ENCODE results near the gene ANKRD24.

Gene ANKRD24

GRCh38 chr19:4174895-4175668 lies 7.4 kb upstream of the ANKRD24 start:
- TF ChIP-seq EZH2phosphoT487 (IDR thresholded peaks at IDR 0.05; ENCODE audit: borderline replicate concordance, low read length): no peak
- TF ChIP-seq, protein P1, sequence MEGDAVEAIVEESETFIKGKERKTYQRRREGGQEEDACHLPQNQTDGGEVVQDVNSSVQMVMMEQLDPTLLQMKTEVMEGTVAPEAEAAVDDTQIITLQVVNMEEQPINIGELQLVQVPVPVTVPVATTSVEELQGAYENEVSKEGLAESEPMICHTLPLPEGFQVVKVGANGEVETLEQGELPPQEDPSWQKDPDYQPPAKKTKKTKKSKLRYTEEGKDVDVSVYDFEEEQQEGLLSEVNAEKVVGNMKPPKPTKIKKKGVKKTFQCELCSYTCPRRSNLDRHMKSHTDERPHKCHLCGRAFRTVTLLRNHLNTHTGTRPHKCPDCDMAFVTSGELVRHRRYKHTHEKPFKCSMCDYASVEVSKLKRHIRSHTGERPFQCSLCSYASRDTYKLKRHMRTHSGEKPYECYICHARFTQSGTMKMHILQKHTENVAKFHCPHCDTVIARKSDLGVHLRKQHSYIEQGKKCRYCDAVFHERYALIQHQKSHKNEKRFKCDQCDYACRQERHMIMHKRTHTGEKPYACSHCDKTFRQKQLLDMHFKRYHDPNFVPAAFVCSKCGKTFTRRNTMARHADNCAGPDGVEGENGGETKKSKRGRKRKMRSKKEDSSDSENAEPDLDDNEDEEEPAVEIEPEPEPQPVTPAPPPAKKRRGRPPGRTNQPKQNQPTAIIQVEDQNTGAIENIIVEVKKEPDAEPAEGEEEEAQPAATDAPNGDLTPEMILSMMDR (IDR thresholded peaks at IDR 0.05; ENCODE audit: low read depth, low read length, poor library complexity, severe bottlenecking): no peak
- Histone ChIP-seq H3K27ac (ENCODE audit: low read depth, low read length) (no peak overlapping the region), H3F3A (ENCODE audit: control insufficient read depth, insufficient read depth) (no peaks in the 10 kb centered on the region), H3K36me3 (ENCODE audit: control insufficient read depth, low read length) (peaks cover 8% of the 10 kb centered on the region; the same call in 1 of the 2 replicates), H3K4me1 (ENCODE audit: control insufficient read depth, low read length) (no peaks in the 10 kb centered on the region), H3K27me3 (ENCODE audit: control insufficient read depth, low read length) (no peaks in the 10 kb centered on the region; the same call in 1 of the 2 replicates), H4K20me1 (ENCODE audit: control insufficient read depth, insufficient read depth, low read depth, low read length) (no peaks in the 10 kb centered on the region; the same call in 1 of the 2 replicates), H3K9me2 (replicated peaks; ENCODE audit: control insufficient read depth, low read length) (no peaks in the 10 kb centered on the region), H3K9me3 (ENCODE audit: control insufficient read depth, insufficient read depth, low read length) (no peaks in the 10 kb centered on the region), H3K79me2 (ENCODE audit: control insufficient read depth, low read length) (no peaks in the 10 kb centered on the region), H3K4me2 (ENCODE audit: low read length) (no peak overlapping the region), H3K4me3 (ENCODE audit: low read length) (no peak overlapping the region)

DNA sequence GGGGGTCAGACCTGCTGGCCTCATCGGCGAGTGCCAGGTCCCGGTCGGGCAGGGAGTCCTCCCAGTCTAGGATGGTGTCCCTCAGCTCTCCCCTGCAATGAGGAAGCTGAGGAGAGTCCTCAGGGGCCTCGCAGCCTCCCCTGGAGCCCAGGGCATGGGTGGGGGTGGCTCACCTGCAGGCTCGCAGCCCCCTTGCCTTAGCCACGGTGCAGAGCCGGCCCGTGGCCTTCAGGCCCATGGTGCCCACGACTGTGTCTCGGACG lies 6.9 kb upstream of the ANKRD24 start:
- peaks cover 4% of the 10 kb centered on the region; the same call in 1 of the 2 replicates for H4K20me1 ChIP-seq (ENCODE audit: control insufficient read depth, insufficient read depth, low read depth, low read length)
- no peaks in the 10 kb centered on the region for H3F3A ChIP-seq (ENCODE audit: control insufficient read depth, insufficient read depth)
- H3K36me3 ChIP-seq (ENCODE audit: control insufficient read depth, low read length): peaks cover 12% of the 10 kb centered on the region
- H3K9me2 ChIP-seq (replicated peaks; ENCODE audit: control insufficient read depth, low read length): no peaks in the 10 kb centered on the region
- peaks cover 4% of the 10 kb centered on the region for H3K4me1 ChIP-seq (ENCODE audit: control insufficient read depth, low read length)
- no peak overlapping the region for H3K27ac ChIP-seq (ENCODE audit: low read depth, low read length)
- no peaks in the 10 kb centered on the region for H3K9me3 ChIP-seq (ENCODE audit: control insufficient read depth, insufficient read depth, low read length)
- H3K79me2 ChIP-seq (ENCODE audit: control insufficient read depth, low read length): peaks cover 2% of the 10 kb centered on the region
- TF ChIP-seq, protein P1 (IDR thresholded peaks at IDR 0.05; ENCODE audit: low read depth, low read length, poor library complexity, severe bottlenecking): no peak
- no peak for TF ChIP-seq EZH2phosphoT487 (IDR thresholded peaks at IDR 0.05; ENCODE audit: borderline replicate concordance, low read length)
- H3K27me3 ChIP-seq (ENCODE audit: control insufficient read depth, low read length): no peaks in the 10 kb centered on the region; the same call in 1 of the 2 replicates
- no peak overlapping the region for H3K4me2 ChIP-seq (ENCODE audit: low read length)
- H3K4me3 ChIP-seq (ENCODE audit: low read length): no peak overlapping the region

GRCh38 chr19:4177146-4177545 lies 5.3 kb upstream of the ANKRD24 start:
- Histone ChIP-seq H3K27ac (ENCODE audit: low read depth, low read length) (no peak overlapping the region), H3K9me2 (replicated peaks; ENCODE audit: control insufficient read depth, low read length) (no peaks in the 10 kb centered on the region), H3K4me2 (ENCODE audit: low read length) (no peak overlapping the region), H4K20me1 (ENCODE audit: control insufficient read depth, insufficient read depth, low read depth, low read length) (peaks cover 4% of the 10 kb centered on the region; the same call in 1 of the 2 replicates), H3K4me3 (ENCODE audit: low read length) (no peak overlapping the region), H3K36me3 (ENCODE audit: control insufficient read depth, low read length) (peaks cover 18% of the 10 kb centered on the region), H3K27me3 (ENCODE audit: control insufficient read depth, low read length) (no peaks in the 10 kb centered on the region; the same call in 1 of the 2 replicates), H3K9me3 (ENCODE audit: control insufficient read depth, insufficient read depth, low read length) (no peaks in the 10 kb centered on the region), H3K4me1 (ENCODE audit: control insufficient read depth, low read length) (peaks cover 13% of the 10 kb centered on the region), H3K79me2 (ENCODE audit: control insufficient read depth, low read length) (peaks cover 16% of the 10 kb centered on the region), H3F3A (ENCODE audit: control insufficient read depth, insufficient read depth) (no peaks in the 10 kb centered on the region)
- TF ChIP-seq EZH2phosphoT487 (IDR thresholded peaks at IDR 0.05; ENCODE audit: borderline replicate concordance, low read length): no peak
- TF ChIP-seq, protein P1 (IDR thresholded peaks at IDR 0.05; ENCODE audit: low read depth, low read length, poor library complexity, severe bottlenecking): no peak

Measured in DOHH2 (cell line).